SK-N-SH (cell line): ENCODE results near the gene BTRC. TPM values are rescaled to one million over a fixed set of nuclear protein-coding genes. Genes with fewer than 3 reads are reported as not detected.

ENCODE experiments used
- CTCF ChIA-PET: fragments of 300-600, 350-600 bp; formaldehyde crosslinking; extraction: SDS; loops from one replicate; lab custom pipeline; 2021; lab: Yijun Ruan, JAX
- POLR2A ChIA-PET: fragments of 350-600 bp; sonication (Branson Sonifier 250); formaldehyde crosslinking; extraction: SDS; loops from one replicate; lab custom pipeline; 2020; ENCODE audit warnings: antibody characterized with exemption, inconsistent platforms; lab: Yijun Ruan, JAX
- DNase-seq: peaks from one replicate; pipeline ENCODE4 v3.0.0; 2012
- H2AFZ ChIP-seq: fragments of 200-600 bp; sonication (generic); 2 replicates; pipeline ENCODE4 v1.8.1; 2016; ENCODE audit warnings: antibody characterized with exemption, mild to moderate bottlenecking, low read depth
- H3F3A ChIP-seq: fragments of 200-600 bp; sonication (generic); replicated peaks from 2 replicates; pipeline ENCODE3; 2016; ENCODE audit warnings: antibody characterized with exemption, mild to moderate bottlenecking; ENCODE audit not compliant: insufficient read depth
- H3K27ac ChIP-seq, 2 experiments: fragments of 200-500 bp in 1 of 2; fragments of 200-600 bp in 1 of 2; sonication (Bioruptor generic) in 1 of 2; sonication (generic), shearing (Covaris generic) in 1 of 2; 2 replicates each; pipeline versions ENCODE4 v1.5.1 to v1.6.1; 2014 to 2016; ENCODE audit warnings: low read depth in 2 of 2, inconsistent platforms in 1 of 2, low read length in 1 of 2, mild to moderate bottlenecking in 1 of 2, mixed read lengths in 1 of 2
- H3K27me3 ChIP-seq: fragments of 200-600 bp; sonication (generic), shearing (Covaris generic); 2 replicates; pipeline ENCODE4 v1.6.1; 2016; ENCODE audit warnings: mixed run types; ENCODE audit not compliant: insufficient read depth
- H3K36me3 ChIP-seq, 2 experiments: fragments of 200-500 bp in 1 of 2; fragments of 200-600 bp in 1 of 2; sonication (Bioruptor generic) in 1 of 2; sonication (generic) in 1 of 2; replicated peaks in 1 of 2; 2 replicates each; pipeline versions ENCODE3 to v1.5.1; 2014 to 2016; ENCODE audit warnings: low read length in 1 of 2, mild to moderate bottlenecking in 1 of 2; ENCODE audit not compliant: insufficient read depth in 2 of 2, control insufficient read depth in 1 of 2
- H3K4me1 ChIP-seq, 2 experiments: fragments of 200-500 bp in 1 of 2; fragments of 200-600 bp in 1 of 2; sonication (Bioruptor generic) in 1 of 2; sonication (generic), shearing (Covaris generic) in 1 of 2; 2 replicates each; pipeline versions ENCODE4 v1.5.1 to v1.6.1; 2014 to 2016; ENCODE audit warnings: low read depth in 1 of 2, low read length in 1 of 2, mixed run types in 1 of 2; ENCODE audit not compliant: insufficient read depth in 2 of 2, control insufficient read depth in 1 of 2
- H3K4me2 ChIP-seq: fragments of 200-600 bp; sonication (generic), shearing (Covaris generic); 2 replicates; pipeline ENCODE4 v1.6.1; 2017; ENCODE audit warnings: mixed run types
- H3K4me3 ChIP-seq, 2 experiments: fragments of 200-500 bp in 1 of 2; fragments of 200-600 bp in 1 of 2; sonication (Bioruptor generic) in 1 of 2; sonication (generic), shearing (Covaris generic) in 1 of 2; 2 replicates each; pipeline versions ENCODE4 v1.5.1 to v1.8.1; 2014 to 2016; ENCODE audit warnings: low read depth in 2 of 2, inconsistent platforms in 1 of 2, low read length in 1 of 2, mild to moderate bottlenecking in 1 of 2, mixed read lengths in 1 of 2, moderate library complexity in 1 of 2
- H3K79me2 ChIP-seq: fragments of 200-600 bp; sonication (generic); 2 replicates; pipeline ENCODE4 v1.8.1; 2017; ENCODE audit warnings: mild to moderate bottlenecking; ENCODE audit not compliant: insufficient read depth
- H3K9ac ChIP-seq: fragments of 200-600 bp; sonication (generic); 2 replicates; pipeline ENCODE4 v1.6.1; 2017; ENCODE audit warnings: mixed run types
- H3K9me2 ChIP-seq: fragments of 200-600 bp; sonication (generic); 2 replicates; pipeline ENCODE4 v1.6.1; 2017; ENCODE audit warnings: mixed run types
- H3K9me3 ChIP-seq: fragments of 200-600 bp; sonication (generic); 2 replicates; pipeline ENCODE4 v1.6.1; 2017; ENCODE audit warnings: mixed run types, mild to moderate bottlenecking, moderate library complexity
- H4K20me1 ChIP-seq: fragments of 200-600 bp; sonication (generic); 2 replicates; pipeline ENCODE4 v1.6.1; 2017; ENCODE audit warnings: mild to moderate bottlenecking, mixed run types; ENCODE audit not compliant: insufficient read depth
- GATA2 ChIP-seq: sonication (generic); formaldehyde crosslinking; IDR thresholded peaks from 2 replicates; pipeline ENCODE4 v1.5.0; 2020; ENCODE audit warnings: mild to moderate bottlenecking, missing genetic modification reagents
- MAX ChIP-seq: IDR thresholded peaks from 2 replicates; pipeline ENCODE4 v1.4.0; 2012; ENCODE audit warnings: low read depth
- MXI1 ChIP-seq: IDR thresholded peaks from 2 replicates; pipeline ENCODE4 v1.6.1; 2012; ENCODE audit warnings: mild to moderate bottlenecking, low read depth, low read length, improper control_type of control experiment
- POLR2AphosphoS5 ChIP-seq: IDR thresholded peaks from 2 replicates; pipeline ENCODE4 v1.6.1; 2012; ENCODE audit warnings: low read depth, low read length
- RXRA ChIP-seq: IDR thresholded peaks from 2 replicates; pipeline ENCODE4 v1.4.0; 2012; ENCODE audit warnings: low read depth, mild to moderate bottlenecking, borderline replicate concordance
- TEAD4 ChIP-seq: IDR thresholded peaks from 2 replicates; pipeline ENCODE4 v1.4.0; 2012; ENCODE audit warnings: mild to moderate bottlenecking, borderline replicate concordance; ENCODE audit not compliant: insufficient read depth
- YY1 ChIP-seq: IDR thresholded peaks from 2 replicates; pipeline ENCODE4 v1.4.0; 2012; ENCODE audit warnings: low read depth, mild to moderate bottlenecking
- WGBS: methylation state at CpG from one replicate; pipeline ENCODE4 v1.1.6; 2017; ENCODE audit warnings: low lambda C conversion rate; 5-methylcytosine and 5-hydroxymethylcytosine counted together
- polyA plus RNA-seq, 3 experiments: library from polyadenylated mRNA; depleted of rRNA; stranded (reverse); fragments of >200 nt; gene quantifications; 2 replicates each; pipeline ENCODE4 v1.2.3, GENCODE V29; 2012
- TF ChIP-seq, protein P1 (sequence below): fragments of 150-350 bp; IDR thresholded peaks from 2 replicates; pipeline ENCODE4 v1.6.1; 2016; ENCODE audit warnings: mild to moderate bottlenecking, low read depth, low read length
- TF ChIP-seq, protein P2 (sequence below): IDR thresholded peaks from 2 replicates; pipeline ENCODE4; 2012
- TF ChIP-seq, protein P3 (sequence below): fragments of 150-350 bp; IDR thresholded peaks from 2 replicates; pipeline ENCODE4 v1.6.1; 2017; ENCODE audit warnings: antibody characterized with exemption, low read length, low read depth, borderline replicate concordance
- TF ChIP-seq, protein P4 (sequence below): IDR thresholded peaks from 2 replicates; pipeline ENCODE4 v1.4.0; 2012; ENCODE audit warnings: low read depth, borderline replicate concordance

Gene BTRC
- polyA plus RNA-seq, 1 of the 3 experiments (the other 2 are of a cell fraction): 6.5 TPM

DNA sequence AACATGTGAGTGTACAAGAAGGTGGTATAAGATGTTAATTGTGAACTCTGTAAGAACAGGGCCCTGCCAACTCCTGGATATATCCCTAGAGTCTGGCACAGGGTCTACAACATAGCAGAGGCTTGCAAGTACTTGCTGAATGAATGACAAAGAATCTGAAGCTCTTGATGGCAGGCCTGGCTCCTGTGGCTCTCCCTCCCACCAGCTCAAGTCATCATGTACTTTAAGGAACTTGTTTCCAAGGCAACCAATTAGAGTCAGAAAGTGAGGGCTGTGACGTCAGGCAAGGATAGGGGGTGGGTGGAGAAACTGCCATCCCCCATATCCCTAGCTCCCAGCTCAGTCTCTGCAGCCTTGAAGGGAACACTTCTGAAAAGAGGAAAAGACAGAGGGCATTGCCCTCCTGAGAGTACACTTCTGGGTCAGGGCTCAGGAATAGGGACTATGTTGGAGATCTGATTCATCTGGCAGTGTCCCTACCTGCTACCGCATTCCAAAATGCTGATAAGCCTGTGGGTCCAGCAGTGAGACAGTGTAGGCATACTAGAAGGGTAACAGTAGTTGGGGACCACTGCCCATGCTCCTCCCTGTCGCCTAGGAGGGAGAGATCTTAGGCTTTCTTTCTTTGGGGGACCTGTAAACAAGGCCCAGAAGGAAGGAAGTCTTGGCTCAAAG is 34.6 kb upstream of the BTRC start:
- WGBS: 60% methylated on average over 3 of the region's 3 CpGs
- H3K27ac ChIP-seq: no peak overlapping the region
- POLR2A ChIA-PET: interaction anchor here (0.5 kb wide), 1 partner anchor 1113 kb away, joined by 7 read pairs; the partner anchor contains the start of gene CUEDC2
- no peaks in the 10 kb centered on the region for H3F3A ChIP-seq
- H3K9me3 ChIP-seq: no peaks in the 10 kb centered on the region
- H3K4me3 ChIP-seq: no peak overlapping the region
- H3K4me2 ChIP-seq: no peak overlapping the region
- no peaks in the 10 kb centered on the region; the same call in 1 of the 2 replicates for H3K27me3 ChIP-seq
- no peaks in the 10 kb centered on the region for H3K9me2 ChIP-seq
- no peak for DNase-seq
- TF ChIP-seq, protein P1, sequence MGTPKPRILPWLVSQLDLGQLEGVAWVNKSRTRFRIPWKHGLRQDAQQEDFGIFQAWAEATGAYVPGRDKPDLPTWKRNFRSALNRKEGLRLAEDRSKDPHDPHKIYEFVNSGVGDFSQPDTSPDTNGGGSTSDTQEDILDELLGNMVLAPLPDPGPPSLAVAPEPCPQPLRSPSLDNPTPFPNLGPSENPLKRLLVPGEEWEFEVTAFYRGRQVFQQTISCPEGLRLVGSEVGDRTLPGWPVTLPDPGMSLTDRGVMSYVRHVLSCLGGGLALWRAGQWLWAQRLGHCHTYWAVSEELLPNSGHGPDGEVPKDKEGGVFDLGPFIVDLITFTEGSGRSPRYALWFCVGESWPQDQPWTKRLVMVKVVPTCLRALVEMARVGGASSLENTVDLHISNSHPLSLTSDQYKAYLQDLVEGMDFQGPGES: no peak
- TF ChIP-seq TEAD4 (no peak), GATA2 (no peak), MAX (no peak), MXI1 (no peak), YY1 (no peak)
- TF ChIP-seq, protein P2, sequence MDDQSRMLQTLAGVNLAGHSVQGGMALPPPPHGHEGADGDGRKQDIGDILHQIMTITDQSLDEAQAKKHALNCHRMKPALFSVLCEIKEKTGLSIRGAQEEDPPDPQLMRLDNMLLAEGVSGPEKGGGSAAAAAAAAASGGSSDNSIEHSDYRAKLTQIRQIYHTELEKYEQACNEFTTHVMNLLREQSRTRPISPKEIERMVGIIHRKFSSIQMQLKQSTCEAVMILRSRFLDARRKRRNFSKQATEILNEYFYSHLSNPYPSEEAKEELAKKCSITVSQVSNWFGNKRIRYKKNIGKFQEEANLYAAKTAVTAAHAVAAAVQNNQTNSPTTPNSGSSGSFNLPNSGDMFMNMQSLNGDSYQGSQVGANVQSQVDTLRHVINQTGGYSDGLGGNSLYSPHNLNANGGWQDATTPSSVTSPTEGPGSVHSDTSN: no peak
- TF ChIP-seq, protein P3, sequence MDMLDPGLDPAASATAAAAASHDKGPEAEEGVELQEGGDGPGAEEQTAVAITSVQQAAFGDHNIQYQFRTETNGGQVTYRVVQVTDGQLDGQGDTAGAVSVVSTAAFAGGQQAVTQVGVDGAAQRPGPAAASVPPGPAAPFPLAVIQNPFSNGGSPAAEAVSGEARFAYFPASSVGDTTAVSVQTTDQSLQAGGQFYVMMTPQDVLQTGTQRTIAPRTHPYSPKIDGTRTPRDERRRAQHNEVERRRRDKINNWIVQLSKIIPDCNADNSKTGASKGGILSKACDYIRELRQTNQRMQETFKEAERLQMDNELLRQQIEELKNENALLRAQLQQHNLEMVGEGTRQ: no peak
- TF ChIP-seq, protein P4, sequence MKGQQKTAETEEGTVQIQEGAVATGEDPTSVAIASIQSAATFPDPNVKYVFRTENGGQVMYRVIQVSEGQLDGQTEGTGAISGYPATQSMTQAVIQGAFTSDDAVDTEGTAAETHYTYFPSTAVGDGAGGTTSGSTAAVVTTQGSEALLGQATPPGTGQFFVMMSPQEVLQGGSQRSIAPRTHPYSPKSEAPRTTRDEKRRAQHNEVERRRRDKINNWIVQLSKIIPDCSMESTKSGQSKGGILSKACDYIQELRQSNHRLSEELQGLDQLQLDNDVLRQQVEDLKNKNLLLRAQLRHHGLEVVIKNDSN: no peak
- TF ChIP-seq, all 33 proteins: peak for 0
- CTCF ChIA-PET: interaction anchor here (0.7 to 2.2 kb wide), 4 partner anchors 12 to 27 kb away, joined by 3 to 8 read pairs (median 4); no protein-coding TSS in a partner anchor
- Histone ChIP-seq H3K9ac (no peak overlapping the region), H3K4me1 (peaks cover 0 to 14% of the 10 kb centered on the region in 2 experiments; a peak in 1 of 4 replicates), H4K20me1 (no peaks in the 10 kb centered on the region), H2AFZ (no peak overlapping the region), H3K79me2 (no peaks in the 10 kb centered on the region), H3K36me3 (no peaks in the 10 kb centered on the region)

- Histone ChIP-seq H2AFZ (no peak overlapping the region), H3K9me2 (no peaks in the 10 kb centered on the region), H3K9ac (no peak overlapping the region), H3F3A (no peaks in the 10 kb centered on the region), H3K4me2 (no peak overlapping the region), H3K36me3 (no peaks in the 10 kb centered on the region), H3K27ac (no peak overlapping the region), H3K27me3 (no peaks in the 10 kb centered on the region; the same call in 1 of the 2 replicates), H3K4me1 (peaks cover 0 to 14% of the 10 kb centered on the region in 2 experiments; a peak in 1 of 4 replicates), H3K4me3 (no peak overlapping the region), H4K20me1 (no peaks in the 10 kb centered on the region), H3K9me3 (no peaks in the 10 kb centered on the region), H3K79me2 (no peaks in the 10 kb centered on the region)
- TF ChIP-seq RXRA (no peak), POLR2AphosphoS5 (no peak), TEAD4 (no peak), YY1 (no peak)
- 45% methylated on average over 4 of the region's 4 CpGs for whole genome bisulfite sequencing
- ChIA-PET POLR2A (interaction anchor here (1.4 kb wide), 1 partner anchor 28 kb away, joined by 5 read pairs; no protein-coding TSS in a partner anchor), CTCF (interaction anchor here (0.8 to 2.0 kb wide), 5 partner anchors 8 to 123 kb away, joined by 3 to 8 read pairs (median 4); no protein-coding TSS in a partner anchor)
- no peak for DNase-seq
Measured at GRCh38 chr10:101321073-101321472, 32.9 kb upstream of the BTRC start.
